ENCODE measurements around the gene TP53BP2.
A peak's percentile ranks its signal among the peaks of the same experiment; 100 is the strongest.
"Not testable (repeated sequence)": the region's sequence is repeated elsewhere in the genome, so short reads cannot be mapped to it uniquely, and the experiment has no call there.

TP53BP2 gene
- long read RNA-seq, full-length matches to known transcripts = 12 of 40 reads
- long read RNA-seq, partial matches to known transcripts = 26 of 40 reads
- long read RNA-seq, other reads (novel, unspliced or antisense) = 2 of 40 reads

DNA sequence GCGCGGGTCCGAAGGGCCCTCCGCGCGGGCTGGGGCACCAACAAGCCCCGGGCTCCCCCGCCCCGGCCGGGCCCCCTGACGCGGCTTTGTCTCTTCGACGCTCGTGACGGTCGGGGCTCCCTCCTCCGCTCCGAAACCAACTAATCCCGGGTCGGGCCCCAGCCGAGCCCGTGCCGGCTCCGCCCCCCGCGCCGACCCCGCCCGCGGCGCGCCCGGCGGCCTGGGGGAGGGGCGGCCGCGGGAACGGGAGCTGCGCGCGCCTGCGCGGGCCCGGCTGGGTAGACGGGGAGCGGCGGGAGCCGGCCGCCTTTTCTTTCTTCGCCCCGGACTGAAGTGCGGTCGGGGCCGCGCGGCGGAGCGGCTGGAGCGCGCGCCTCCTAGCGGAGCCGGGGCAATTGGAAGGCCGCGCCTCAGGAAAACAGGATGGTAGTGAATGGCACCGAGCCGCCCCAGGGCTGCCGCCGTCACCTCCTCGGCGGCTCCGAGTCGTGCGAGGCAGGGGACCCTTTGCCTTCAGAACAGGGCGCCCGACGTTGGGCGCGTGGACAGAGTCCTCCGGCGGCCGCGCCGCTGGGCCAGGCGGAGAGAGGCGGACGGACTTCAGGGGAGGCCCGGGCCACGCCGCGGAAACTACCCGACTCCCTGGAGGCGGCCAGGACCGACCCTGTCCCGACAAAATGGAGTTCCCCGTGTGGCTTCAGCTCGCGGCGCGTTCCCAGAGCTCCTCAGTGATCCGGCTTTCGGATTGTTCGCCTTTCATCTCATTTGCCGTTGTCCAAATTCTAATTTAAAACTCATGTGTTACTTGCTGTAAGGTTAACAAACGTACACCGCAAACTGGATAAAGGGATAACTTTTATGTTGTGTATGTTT is at the start of gene TP53BP2:
Gene TP53BP2 (minus strand): TSS at position 138 of the 873 bp plus-strand sequence. CDS start 267 bp downstream, outside the sequence.
- TF ChIP-seq SPI1 (IDR thresholded peaks at IDR 0.05; ENCODE audit: borderline replicate concordance, low read depth) (no peak), POLR2AphosphoS5 (IDR thresholded peaks at IDR 0.05; ENCODE audit: low read depth) (peak; percentile 87), GABPA (IDR thresholded peaks at IDR 0.05; ENCODE audit: low read depth) (no peak)
- TF ChIP-seq, protein P1, sequence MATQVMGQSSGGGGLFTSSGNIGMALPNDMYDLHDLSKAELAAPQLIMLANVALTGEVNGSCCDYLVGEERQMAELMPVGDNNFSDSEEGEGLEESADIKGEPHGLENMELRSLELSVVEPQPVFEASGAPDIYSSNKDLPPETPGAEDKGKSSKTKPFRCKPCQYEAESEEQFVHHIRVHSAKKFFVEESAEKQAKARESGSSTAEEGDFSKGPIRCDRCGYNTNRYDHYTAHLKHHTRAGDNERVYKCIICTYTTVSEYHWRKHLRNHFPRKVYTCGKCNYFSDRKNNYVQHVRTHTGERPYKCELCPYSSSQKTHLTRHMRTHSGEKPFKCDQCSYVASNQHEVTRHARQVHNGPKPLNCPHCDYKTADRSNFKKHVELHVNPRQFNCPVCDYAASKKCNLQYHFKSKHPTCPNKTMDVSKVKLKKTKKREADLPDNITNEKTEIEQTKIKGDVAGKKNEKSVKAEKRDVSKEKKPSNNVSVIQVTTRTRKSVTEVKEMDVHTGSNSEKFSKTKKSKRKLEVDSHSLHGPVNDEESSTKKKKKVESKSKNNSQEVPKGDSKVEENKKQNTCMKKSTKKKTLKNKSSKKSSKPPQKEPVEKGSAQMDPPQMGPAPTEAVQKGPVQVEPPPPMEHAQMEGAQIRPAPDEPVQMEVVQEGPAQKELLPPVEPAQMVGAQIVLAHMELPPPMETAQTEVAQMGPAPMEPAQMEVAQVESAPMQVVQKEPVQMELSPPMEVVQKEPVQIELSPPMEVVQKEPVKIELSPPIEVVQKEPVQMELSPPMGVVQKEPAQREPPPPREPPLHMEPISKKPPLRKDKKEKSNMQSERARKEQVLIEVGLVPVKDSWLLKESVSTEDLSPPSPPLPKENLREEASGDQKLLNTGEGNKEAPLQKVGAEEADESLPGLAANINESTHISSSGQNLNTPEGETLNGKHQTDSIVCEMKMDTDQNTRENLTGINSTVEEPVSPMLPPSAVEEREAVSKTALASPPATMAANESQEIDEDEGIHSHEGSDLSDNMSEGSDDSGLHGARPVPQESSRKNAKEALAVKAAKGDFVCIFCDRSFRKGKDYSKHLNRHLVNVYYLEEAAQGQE (IDR thresholded peaks at IDR 0.05; ENCODE audit: insufficient replicate concordance, low read depth) = peak; percentile 71
- TF ChIP-seq, protein P2, sequence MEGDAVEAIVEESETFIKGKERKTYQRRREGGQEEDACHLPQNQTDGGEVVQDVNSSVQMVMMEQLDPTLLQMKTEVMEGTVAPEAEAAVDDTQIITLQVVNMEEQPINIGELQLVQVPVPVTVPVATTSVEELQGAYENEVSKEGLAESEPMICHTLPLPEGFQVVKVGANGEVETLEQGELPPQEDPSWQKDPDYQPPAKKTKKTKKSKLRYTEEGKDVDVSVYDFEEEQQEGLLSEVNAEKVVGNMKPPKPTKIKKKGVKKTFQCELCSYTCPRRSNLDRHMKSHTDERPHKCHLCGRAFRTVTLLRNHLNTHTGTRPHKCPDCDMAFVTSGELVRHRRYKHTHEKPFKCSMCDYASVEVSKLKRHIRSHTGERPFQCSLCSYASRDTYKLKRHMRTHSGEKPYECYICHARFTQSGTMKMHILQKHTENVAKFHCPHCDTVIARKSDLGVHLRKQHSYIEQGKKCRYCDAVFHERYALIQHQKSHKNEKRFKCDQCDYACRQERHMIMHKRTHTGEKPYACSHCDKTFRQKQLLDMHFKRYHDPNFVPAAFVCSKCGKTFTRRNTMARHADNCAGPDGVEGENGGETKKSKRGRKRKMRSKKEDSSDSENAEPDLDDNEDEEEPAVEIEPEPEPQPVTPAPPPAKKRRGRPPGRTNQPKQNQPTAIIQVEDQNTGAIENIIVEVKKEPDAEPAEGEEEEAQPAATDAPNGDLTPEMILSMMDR (IDR thresholded peaks at IDR 0.05; ENCODE audit: insufficient read depth, low read length) = peak; percentile 27
- peak within 1 kb of the TSS; percentile 97 for H3K27ac ChIP-seq (replicated peaks)
- H3K27me3 ChIP-seq (ENCODE audit: insufficient read depth, poor library complexity, severe bottlenecking) = no peaks in the 10 kb centered on the region
- peak; percentile 70 to 85 for DNase-seq (ENCODE audit: low read depth in 1 of 2, low spot score in 1 of 2)
- H3K4me3 ChIP-seq (replicated peaks; ENCODE audit: insufficient read depth, low read length) = peak within 1 kb of the TSS; percentile 51

GRCh38 chr1:223890494-223890893 is 44.7 kb upstream of the TP53BP2 start:
- DNase-seq (ENCODE audit: low read depth in 1 of 2, low spot score in 1 of 2); H3K27me3 ChIP-seq (ENCODE audit: insufficient read depth, poor library complexity, severe bottlenecking): not testable (repeated sequence)

DNA sequence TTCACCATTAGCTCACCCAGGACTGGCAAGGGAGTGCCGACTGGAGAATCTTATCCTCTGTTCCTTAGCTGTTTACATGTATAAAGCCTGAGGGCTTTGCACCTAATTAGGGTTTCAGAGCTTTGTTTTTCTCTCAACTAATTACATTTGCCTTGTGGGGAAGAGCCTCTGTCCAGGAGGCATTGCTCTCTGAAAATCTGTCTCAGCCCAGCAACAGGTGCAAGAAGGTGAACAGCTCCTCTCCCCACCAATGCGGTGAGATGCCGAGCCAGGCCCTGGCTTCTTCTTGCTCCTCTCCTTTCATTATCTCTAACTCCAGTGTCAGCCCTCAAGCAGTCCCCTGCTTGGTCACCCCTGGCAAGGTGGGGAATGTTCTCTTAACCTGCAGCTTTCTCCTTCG is 43.6 kb upstream of the TP53BP2 start:
- not testable (repeated sequence) for DNase-seq (ENCODE audit: low read depth in 1 of 2, low spot score in 1 of 2); H3K4me3 ChIP-seq (replicated peaks; ENCODE audit: insufficient read depth, low read length); H3K27me3 ChIP-seq (ENCODE audit: insufficient read depth, poor library complexity, severe bottlenecking); H3K27ac ChIP-seq (replicated peaks)

More at GRCh38 chr1:223890494-223890893, 44.7 kb upstream of the TP53BP2 start:
- not testable (repeated sequence) for H3K27ac ChIP-seq (replicated peaks); H3K4me3 ChIP-seq (replicated peaks; ENCODE audit: insufficient read depth, low read length)

GRCh38 chr1:223887747-223888418 is 42.1 kb upstream of the TP53BP2 start:
- Histone ChIP-seq H3K27me3 (ENCODE audit: insufficient read depth, poor library complexity, severe bottlenecking) (no peaks in the 10 kb centered on the region), H3K27ac (replicated peaks) (no peak overlapping the region), H3K4me3 (replicated peaks; ENCODE audit: insufficient read depth, low read length) (no peak overlapping the region)
- DNase-seq (ENCODE audit: low read depth in 1 of 2, low spot score in 1 of 2) = no peak
- TF ChIP-seq, protein P1 (IDR thresholded peaks at IDR 0.05; ENCODE audit: insufficient replicate concordance, low read depth) = no peak
- TF ChIP-seq, protein P2 (IDR thresholded peaks at IDR 0.05; ENCODE audit: insufficient read depth, low read length) = no peak
- TF ChIP-seq SPI1 (IDR thresholded peaks at IDR 0.05; ENCODE audit: borderline replicate concordance, low read depth) = no peak
- no peak for TF ChIP-seq POLR2AphosphoS5 (IDR thresholded peaks at IDR 0.05; ENCODE audit: low read depth)
- TF ChIP-seq GABPA (IDR thresholded peaks at IDR 0.05; ENCODE audit: low read depth) = no peak
